Stimulated activated CD4-positive, alpha-beta T cell treated with anti-CD3 and anti-CD28 coated beads, TNF-alpha, amount 100 ng/mL, for 24 hours (primary cell): ENCODE results near the gene KCTD1.

ENCODE experiments used
- DNase-seq, 3 experiments: peaks; one replicate each; pipeline ENCODE4 v3.0.0-alpha.2; 2020; ENCODE audit warnings: low read depth in 3 of 3

The KCTD1 gene

DNA sequence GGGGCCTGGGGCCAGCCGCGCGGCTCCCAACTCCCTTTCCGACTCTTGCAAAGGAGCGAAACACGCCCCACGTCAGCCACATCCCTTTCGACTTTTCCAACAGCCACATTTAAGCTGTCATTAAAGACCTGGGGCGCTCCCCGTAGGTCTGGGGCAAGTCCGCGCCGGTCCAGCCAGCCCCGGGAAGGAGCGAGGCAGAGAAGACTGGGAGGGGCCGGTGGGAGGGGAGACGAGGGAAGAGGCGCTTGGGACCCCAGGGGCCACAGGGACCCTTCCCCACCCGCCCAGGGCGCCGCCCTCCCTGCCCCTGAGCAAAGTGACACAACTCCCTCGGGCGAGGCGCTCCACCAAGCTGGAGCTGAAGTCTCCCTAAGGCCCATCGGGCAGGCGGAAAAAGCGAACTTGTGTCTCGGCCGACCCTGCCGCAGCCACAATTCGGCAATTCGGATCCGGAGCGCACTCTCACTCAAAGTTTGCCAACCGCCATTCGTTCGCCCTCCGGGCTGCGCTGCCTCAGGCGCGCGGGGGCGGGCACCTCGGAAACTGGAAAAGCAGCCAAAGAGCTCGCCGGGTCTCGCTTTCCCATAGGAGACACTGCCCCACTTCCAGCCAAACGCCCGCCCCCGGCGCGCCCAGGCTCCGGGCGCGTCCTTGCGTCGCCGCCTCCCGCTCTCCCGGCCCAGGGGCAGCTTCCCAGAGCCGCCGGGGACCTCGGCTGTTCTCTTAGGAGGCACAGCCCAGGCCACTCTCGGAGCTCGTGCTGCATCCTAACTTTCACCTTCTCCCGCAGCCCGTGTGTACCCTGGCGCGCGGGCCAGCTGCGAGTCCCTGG, 1.1 kb upstream of the KCTD1 start:
- DNase-seq, result no peak

DNA sequence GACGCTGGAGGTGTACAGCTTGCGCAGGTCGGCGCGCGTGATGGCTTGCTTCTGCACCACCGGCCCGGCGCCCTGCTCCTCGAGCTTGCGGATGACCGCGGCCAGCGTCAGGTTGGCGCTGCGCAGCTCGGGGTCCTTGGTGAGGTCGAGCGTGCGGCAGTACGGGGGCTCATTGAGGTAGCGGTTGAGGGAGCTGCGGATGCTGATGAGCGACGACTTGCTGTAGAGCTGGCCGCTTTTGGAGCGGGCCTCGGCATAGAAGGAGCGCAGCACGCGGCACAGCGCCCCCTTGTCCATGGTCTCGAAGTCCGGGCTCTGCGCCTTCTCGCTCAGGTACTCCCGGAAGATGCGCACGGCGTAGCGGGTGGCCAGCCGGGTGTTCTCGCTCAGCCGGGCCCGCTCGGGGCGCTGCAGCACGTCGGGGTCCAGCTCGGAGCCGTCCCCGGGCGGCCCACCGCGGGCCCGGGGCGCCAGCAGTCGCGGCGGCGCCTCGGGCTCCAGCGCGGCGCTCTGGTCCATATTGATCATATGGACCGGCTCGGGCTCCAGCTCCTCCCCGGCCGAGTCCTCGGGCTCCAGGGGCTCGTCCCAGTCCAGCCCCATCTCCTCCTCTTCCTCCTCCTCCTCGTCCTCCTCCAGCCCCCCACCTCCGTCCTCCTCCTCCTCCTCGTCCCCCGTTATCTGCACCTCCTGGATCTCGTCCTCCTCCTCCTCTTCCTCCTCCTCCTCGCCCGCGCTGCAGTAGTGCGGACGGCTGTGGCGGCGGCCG, 523 bp downstream of the KCTD1 start:
- peak in 1 of 3 experiments; percentile 62 for DNase-seq

- DNase-seq, result no peak
These were observed 1.3 kb downstream of the KCTD1 start for GRCh38 chr18:26546875-26547645.

DNA sequence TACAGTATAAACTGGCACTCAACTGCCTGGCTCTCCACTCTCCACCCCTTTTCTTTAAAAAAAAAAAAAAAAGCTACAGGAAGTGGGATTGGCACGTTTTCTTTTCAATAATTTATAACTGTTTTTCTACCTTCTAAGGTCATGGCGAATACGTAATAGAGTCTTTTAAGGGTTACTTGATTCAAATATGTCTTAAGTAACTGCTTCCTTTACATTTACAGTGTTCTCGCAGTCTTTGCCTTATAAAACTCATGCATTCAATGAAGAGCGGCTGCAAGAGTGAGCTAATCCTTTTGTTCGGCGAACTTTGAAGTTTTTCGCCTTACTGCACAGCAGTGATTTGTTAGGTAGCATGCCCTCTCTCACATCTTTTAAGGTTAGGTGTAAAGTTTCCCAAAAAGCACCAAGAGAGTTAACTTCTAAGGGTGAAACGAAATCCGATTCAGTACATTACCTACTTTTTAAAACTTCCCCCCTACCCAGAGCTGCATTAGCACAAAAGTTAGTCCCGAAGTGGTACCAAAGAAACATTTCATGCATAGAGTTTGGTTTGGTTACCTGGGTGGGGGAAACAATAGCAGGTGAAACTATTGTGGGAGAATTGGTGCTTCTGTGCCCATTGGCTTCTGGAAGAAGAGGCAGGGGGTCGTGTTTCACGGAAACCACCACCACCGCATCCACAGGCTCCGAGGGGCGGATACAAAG, 2.0 kb downstream of the KCTD1 start:
- DNase-seq, result no peak

DNA sequence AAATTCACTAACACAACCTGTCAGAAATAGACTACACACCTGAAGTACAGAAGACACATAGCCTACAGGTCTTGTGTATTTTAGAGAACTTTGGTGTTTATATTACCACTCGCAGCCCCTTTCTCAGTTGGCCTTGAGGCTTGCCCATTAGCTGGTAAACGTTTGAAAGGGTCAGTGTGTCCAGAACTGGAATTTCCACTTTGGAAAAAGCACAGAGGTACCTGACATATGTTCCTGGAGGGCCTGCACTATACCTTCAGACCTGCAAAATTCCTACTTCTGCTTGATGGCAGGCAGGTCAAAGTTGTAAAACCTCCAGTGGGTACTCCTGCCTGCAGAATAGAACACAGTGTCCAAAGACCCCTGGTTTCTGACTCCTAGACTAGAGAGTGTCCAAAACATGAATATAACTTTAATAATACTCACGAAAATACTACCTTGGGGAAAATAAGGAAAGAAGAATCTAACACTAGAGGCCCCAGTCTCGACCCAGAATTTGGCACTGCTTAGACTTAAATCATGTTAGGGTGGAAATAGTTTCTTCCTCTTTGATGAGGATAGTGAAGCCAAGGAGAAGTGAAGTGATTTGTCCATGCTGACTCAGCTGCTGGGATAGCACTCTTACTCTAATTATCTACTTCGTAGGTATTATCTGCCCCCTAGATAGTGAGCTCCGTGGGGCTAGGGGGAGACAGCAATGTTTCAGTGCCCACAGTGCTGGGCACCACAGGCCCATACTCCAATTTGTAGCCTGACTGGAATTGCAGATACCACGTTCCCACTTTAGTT, 2.8 kb downstream of the KCTD1 start:
- DNase-seq, result no peak

DNA sequence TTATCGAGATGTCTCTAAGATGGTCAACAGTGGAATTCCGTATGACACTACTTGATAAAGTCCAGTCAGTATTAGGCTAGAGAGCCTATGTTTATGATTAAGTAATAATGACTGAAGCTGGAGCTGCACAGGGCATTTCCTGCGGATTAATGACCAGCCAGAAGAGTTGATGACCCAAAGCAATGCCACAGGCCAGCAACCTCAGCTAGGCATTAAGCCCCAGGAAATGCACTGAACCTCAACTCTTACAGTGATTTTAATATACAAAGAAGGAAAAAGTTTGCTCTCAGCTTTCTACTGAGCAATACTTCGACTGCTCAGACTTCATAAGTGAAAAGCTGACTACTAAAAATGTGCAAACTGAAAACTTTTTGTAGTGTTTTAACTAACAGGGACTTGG, 3.9 kb downstream of the KCTD1 start:
- DNase-seq, result no peak

DNA sequence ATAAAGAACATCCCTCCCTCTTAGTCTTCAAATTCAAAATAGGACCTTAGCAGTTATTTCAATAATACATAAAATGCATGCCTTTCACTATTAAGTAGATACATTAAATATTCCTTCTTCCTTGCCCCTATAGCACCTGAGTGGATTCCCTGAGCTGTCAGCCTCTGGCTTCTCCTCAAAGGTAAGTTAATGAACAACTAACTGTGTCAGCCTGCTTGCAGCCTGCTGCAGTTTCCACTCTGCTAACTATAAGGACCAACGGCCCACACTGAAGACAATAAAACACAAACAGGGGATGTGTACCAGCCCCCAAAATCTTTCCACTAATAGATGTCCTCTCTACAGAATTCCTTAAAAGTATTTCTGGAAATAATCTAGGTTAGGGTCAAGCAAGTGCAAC, 5.0 kb downstream of the KCTD1 start:
- DNase-seq, result no peak

DNA sequence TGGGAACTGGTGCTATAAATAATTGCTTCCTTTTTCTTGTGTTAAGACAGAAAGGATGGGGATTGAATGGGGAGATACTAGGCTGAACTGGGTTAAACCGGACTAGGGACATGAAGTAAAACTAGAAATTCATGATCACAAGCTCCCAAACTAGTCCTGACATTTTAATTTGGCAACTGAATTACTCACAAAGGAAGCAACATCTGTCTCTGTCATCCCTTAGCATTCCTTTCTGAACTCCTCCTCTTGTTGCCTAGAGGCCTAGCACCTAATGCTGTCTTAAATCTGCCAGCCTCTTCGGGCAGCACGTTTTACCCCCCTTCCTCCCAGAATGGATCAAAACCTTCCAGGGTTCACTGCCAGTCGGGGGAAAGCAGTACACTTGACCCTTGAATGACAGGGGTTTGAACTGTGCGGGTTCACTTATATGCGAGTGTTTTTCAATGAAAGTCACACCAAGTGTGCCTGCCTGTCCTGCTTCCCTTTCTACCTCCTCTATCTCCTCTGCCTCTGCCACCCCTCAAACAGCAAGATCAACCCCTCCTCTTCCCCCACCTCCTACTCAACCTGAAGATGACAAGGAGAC, 8.2 kb downstream of the KCTD1 start:
- no peak for DNase-seq

GRCh38 chr18:26538524-26538923, 9.8 kb downstream of the KCTD1 start:
- no peak for DNase-seq

DNA sequence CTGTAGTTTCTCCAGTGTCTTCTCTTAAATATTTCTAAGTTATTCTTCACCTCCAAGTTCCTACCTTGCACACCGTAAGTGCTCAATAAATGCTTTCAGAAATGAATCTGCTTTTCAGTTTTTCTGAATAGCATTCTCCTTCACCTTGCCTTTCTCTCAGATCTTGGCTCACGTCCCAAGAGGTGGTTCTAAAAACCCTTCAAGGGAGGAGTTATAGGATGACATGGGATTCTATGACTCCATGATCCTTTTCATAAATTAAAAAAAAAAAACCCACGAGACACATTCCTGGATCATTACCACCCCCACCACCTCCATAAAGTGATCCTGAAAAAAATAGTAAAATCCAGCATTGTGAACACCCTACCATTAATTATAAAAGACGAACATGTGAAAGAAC, 11.7 kb downstream of the KCTD1 start:
- DNase-seq, result no peak

- DNase-seq, result no peak
These were observed 12.3 kb downstream of the KCTD1 start for GRCh38 chr18:26536032-26536431.

GRCh38 chr18:26535630-26536029, 12.7 kb downstream of the KCTD1 start:
- no peak for DNase-seq

DNA sequence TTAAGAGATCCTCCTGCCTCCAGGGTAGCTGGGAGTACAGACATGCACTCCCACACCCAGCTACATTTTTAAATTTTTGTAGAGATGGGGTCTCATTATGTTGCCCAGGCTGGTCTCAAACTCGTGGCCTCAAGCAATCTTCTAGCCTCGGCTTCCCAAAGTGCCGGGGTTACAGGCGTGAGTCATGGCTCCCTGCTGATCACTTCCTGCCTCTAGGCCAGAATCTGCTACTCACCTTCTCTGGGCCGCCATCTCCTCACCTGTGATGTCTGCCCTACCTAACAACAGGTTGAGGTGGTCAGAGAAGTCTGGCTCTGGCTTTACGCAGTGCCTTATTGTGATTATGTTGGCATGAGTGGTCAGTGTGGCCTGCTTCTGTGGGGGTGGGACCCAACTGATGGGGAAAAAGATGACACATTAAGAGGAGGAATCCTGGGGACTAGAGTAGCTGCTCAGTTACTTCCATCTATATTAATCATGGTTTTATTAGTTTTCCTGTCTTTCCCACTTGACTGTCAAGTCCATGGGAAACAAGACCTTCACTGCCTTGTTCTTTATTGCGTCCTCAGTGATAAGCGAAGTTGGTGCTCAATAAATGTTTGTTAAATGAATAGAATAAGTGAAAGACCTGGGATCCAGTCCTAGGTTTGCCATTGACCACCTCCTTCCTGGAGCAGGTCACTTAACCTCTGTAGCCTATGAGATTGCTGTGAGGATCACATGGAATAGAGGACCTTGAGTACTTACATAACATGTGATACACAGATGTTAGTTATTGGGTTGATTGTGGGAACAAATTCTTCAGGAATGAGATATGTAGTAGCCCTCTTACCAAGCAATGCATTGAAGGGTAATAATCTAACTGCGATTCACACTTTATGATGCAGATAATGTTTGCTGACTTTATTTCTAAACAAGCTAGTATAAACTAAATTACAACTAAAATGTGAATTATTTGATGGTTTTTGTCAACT, 15.7 kb downstream of the KCTD1 start:
- DNase-seq, result no peak

- DNase-seq, result no peak
These were observed 16.6 kb downstream of the KCTD1 start for GRCh38 chr18:26531605-26532298.

DNA sequence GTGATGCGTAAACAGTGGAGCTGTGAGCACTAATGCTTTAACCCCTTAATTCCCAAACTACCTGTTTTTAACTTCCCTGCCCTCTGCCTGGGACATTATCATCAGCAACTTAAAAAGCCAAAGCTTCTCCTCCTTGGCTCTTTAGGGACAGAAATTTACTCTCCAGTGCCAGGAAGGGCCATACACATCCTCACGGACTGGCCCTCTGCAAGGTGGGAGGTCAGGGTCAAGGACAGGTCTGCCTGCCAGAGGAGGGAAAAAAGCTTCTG, 21.5 kb downstream of the KCTD1 start:
- no peak for DNase-seq

- no peak for DNase-seq
These were observed 22.0 kb downstream of the KCTD1 start for GRCh38 chr18:26526128-26526965.

DNA sequence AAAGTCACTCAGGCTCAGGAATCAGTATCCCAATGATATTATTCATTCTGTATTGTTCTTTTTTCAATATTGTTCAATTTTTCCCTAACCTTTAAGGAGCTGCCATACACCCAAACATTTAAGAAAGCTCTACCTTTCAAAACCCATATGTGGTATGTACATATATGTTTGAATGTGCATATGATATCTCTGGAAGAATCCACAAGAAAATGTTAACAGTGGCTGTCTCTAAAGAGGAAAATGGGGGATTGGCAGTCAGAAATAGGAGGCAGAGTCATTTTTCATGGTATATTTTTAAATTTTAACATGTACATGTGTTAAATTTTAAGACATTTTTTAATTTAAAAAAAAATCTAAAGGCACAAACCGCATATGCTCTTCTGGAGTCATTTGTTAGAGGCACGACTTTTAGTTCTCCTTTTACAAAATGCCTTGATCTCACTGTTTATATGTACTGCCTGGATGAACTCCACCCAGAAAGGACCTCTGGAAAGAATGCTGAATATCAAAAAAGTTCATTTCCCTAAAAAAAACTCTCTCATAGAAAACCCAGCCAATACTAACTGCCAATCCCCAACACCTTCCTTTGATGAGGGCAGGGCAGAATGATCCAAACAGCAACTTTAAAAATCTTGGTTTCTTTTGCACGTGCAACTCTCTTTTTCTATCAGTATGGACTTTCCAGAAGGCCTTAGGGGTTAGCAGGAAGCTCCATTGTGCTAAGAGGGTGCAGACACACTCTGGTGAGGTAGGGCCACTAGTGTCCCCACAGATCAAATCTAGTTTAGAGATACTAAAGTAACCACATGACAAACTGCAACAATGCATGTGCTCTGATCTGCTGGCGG, 23.6 kb downstream of the KCTD1 start:
- no peak for DNase-seq
